Measurements from ENCODE around the gene SKI.
A peak's percentile ranks its signal among the peaks of the same experiment; 100 is the strongest.

SKI gene

DNA sequence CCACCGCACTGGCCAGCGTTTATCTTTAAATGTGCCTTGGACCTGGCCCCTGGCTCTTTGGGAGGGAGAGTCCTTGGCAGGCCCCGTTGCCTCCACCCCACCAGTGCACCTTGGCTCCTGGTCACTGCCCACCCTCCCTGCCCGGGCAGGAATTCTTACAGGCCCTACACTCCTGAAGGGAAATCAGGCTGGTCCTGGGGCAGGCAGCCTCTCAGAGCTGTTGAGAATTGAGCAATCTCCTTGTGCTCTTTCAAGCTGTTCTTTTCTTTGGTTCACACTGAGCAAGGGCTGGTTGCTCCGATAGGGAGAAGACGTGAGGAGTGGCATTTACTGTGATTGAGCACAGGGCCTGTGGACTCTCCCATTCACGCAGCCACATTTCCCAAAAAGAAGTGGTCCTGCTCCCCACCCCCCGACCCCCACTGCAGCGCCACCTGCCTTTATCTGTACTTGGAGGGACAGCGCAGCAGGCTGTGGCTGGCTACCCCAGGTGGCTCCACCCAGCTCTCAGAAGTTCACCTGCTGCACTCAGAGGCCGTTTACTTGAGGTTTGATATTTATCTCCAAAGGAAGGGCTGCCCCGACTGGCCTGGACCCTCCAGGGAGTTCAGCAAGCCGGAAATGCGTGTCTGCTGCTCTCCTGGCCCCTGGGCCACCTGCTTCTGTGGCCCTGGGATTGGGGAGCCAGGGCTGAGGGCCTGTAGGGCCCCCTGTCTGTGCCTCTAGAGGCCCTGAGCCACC lies 47.8 kb downstream of the SKI start:
- ChIA-PET POLR2A (interaction anchor here (1.0 to 2.4 kb wide), 9 partner anchors 8 to 25 kb away, joined by 3 to 21 read pairs (median 4); no protein-coding TSS in a partner anchor), CTCF (interaction anchor here (1.2 to 1.9 kb wide), 7 partner anchors 9 to 40 kb away, joined by 3 to 10 read pairs (median 6); no protein-coding TSS in a partner anchor)
- DNase-seq = peak in 2 of 3 donors; percentile 47 to 48
- Histone ChIP-seq H3K4me3 (ENCODE audit: control insufficient read depth in 1 of 7, extremely low read depth in 1 of 7, insufficient read depth in 4 of 7, low read depth in 2 of 7, low read length in 6 of 7) (no peak overlapping the region), H3K27ac (ENCODE audit: insufficient read depth in 1 of 2, low read depth in 1 of 2, low read length in 2 of 2, poor library complexity in 1 of 2, severe bottlenecking in 2 of 2) (no peak overlapping the region), H3K36me3 (ENCODE audit: control insufficient read depth in 4 of 4, insufficient read depth in 4 of 4, low read length in 3 of 4) (peaks cover 0 to 7% (median 3%) of the 10 kb centered on the region in 4 experiments), H3K4me1 (ENCODE audit: control extremely low read depth in 1 of 4, control insufficient read depth in 4 of 4, insufficient read depth in 4 of 4, low read length in 3 of 4) (peaks cover 0 to 65% (median 52%) of the 10 kb centered on the region in 4 experiments), H3K27me3 (replicated peaks in 2 of 5; ENCODE audit: control insufficient read depth in 4 of 5, insufficient read depth in 5 of 5, low read length in 4 of 5) (no peaks in the 10 kb centered on the region), H3K9me3 (ENCODE audit: control extremely low read depth in 1 of 5, control insufficient read depth in 4 of 5, insufficient read depth in 2 of 5, low read depth in 1 of 5, low read length in 4 of 5) (no peaks in the 10 kb centered on the region)
- 55% methylated on average over 9 of the region's 14 CpGs for WGBS (ENCODE audit: insufficient coverage)

DNA sequence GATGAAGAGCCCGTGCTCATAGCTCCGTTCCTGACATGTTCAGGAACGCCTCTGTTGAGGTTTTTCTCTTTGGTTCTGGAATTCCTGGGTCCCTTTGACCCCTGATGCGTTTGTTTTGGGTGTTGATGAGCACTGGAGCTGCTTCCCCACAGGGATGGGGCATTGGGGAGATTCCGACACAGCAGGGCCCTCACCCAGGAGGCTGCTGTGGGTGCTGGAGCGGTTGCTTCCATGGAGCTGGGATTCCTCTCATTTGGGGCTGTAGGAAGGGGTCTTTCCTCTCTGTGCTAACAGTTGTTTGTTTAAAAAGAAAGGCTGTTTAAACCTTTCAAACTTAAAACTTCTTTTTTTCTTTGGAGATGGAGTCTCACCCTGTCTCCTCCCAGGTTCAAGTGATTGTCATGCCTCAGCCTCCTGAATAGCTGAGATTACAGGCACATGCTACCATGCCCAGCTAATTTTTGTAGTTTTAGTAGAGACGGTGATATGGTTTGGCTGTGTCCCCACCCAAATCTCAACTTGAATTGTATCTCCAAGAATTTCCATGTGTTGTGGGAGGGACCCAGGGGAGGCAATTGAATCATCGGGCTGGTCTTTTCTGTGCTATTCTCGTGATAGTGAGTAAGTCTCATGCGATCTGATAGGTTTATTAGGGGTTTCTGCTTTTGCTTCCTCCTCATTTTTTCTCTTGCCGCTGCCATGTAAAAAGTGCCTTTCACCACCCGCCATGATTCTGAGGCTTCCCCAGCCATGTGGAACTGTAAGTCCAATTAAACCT lies 48.9 kb downstream of the SKI start:
- no peaks in the 10 kb centered on the region for H3K27me3 ChIP-seq (replicated peaks in 2 of 5; ENCODE audit: control insufficient read depth in 4 of 5, insufficient read depth in 5 of 5, low read length in 4 of 5)
- 92% methylated on average over 7 of the region's 12 CpGs for WGBS (ENCODE audit: insufficient coverage)
- H3K27ac ChIP-seq (ENCODE audit: insufficient read depth in 1 of 2, low read depth in 1 of 2, low read length in 2 of 2, poor library complexity in 1 of 2, severe bottlenecking in 2 of 2) = no peak overlapping the region
- no peak for DNase-seq
- POLR2A ChIA-PET = interaction anchor here (0.6 to 2.4 kb wide), 6 partner anchors 11 to 24 kb away, joined by 3 to 21 read pairs (median 9); no protein-coding TSS in a partner anchor
- peaks cover 0 to 63% (median 52%) of the 10 kb centered on the region in 4 experiments for H3K4me1 ChIP-seq (ENCODE audit: control extremely low read depth in 1 of 4, control insufficient read depth in 4 of 4, insufficient read depth in 4 of 4, low read length in 3 of 4)
- CTCF ChIA-PET = interaction anchor here (1.2 to 1.9 kb wide), 5 partner anchors 10 to 39 kb away, joined by 5 to 10 read pairs (median 6); no protein-coding TSS in a partner anchor
- H3K36me3 ChIP-seq (ENCODE audit: control insufficient read depth in 4 of 4, insufficient read depth in 4 of 4, low read length in 3 of 4) = peaks cover 0 to 7% (median 3%) of the 10 kb centered on the region in 4 experiments
- no peaks in the 10 kb centered on the region for H3K9me3 ChIP-seq (ENCODE audit: control extremely low read depth in 1 of 5, control insufficient read depth in 4 of 5, insufficient read depth in 2 of 5, low read depth in 1 of 5, low read length in 4 of 5)
- H3K4me3 ChIP-seq (ENCODE audit: control insufficient read depth in 1 of 7, extremely low read depth in 1 of 7, insufficient read depth in 4 of 7, low read depth in 2 of 7, low read length in 6 of 7) = no peak overlapping the region

DNA sequence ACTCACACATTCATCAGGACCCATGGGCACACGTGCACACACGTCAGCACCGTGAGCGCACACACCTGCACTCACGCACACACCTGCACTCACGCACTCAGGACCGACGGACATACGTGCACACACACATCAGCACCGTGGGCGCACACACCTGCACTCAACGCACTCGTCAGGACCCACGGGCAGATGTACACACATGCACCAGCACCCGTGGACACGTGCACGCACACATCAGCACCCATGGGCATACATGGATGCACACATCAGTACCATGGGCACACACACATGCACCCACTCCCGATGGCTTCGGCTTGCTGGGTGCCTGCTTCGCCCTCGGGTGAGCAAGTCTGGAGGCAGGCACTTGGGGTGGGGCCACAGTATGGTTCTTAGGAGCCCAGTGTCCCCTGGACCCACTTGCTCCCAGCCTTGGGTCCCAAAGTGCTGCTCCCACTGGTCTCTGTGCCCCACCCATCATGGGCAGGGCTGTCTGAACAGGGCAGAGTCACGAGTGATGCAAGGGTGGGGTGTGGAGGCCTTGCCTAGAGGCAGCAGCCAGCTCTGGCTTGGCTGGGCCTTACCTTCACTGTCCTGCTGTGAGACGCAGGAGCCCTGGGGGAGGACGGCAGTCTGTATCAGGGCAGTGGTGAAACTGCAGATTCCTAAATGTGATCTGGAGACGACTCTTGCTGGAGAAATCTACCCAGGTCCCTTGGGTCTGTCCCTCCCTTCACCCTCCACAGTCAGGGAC lies 49.8 kb downstream of the SKI start:
- no peak for DNase-seq
- H3K27me3 ChIP-seq (replicated peaks in 2 of 5; ENCODE audit: control insufficient read depth in 4 of 5, insufficient read depth in 5 of 5, low read length in 4 of 5) = no peaks in the 10 kb centered on the region
- no peak overlapping the region for H3K4me3 ChIP-seq (ENCODE audit: control insufficient read depth in 1 of 7, extremely low read depth in 1 of 7, insufficient read depth in 4 of 7, low read depth in 2 of 7, low read length in 6 of 7)
- WGBS (ENCODE audit: insufficient coverage) = 98% methylated on average over 24 of the region's 25 CpGs
- peaks cover 0 to 7% (median 3%) of the 10 kb centered on the region in 4 experiments for H3K36me3 ChIP-seq (ENCODE audit: control insufficient read depth in 4 of 4, insufficient read depth in 4 of 4, low read length in 3 of 4)
- POLR2A ChIA-PET = interaction anchor here (2.0 to 2.6 kb wide), 3 partner anchors 11 to 22 kb away, joined by 10 to 20 read pairs (median 16); no protein-coding TSS in a partner anchor
- H3K9me3 ChIP-seq (ENCODE audit: control extremely low read depth in 1 of 5, control insufficient read depth in 4 of 5, insufficient read depth in 2 of 5, low read depth in 1 of 5, low read length in 4 of 5) = no peaks in the 10 kb centered on the region
- peaks cover 0 to 57% (median 52%) of the 10 kb centered on the region in 4 experiments for H3K4me1 ChIP-seq (ENCODE audit: control extremely low read depth in 1 of 4, control insufficient read depth in 4 of 4, insufficient read depth in 4 of 4, low read length in 3 of 4)
- CTCF ChIA-PET = interaction anchor here (1.4 kb wide), 1 partner anchor 21 kb away, joined by 3 read pairs; no protein-coding TSS in a partner anchor
- no peak overlapping the region for H3K27ac ChIP-seq (ENCODE audit: insufficient read depth in 1 of 2, low read depth in 1 of 2, low read length in 2 of 2, poor library complexity in 1 of 2, severe bottlenecking in 2 of 2)

DNA sequence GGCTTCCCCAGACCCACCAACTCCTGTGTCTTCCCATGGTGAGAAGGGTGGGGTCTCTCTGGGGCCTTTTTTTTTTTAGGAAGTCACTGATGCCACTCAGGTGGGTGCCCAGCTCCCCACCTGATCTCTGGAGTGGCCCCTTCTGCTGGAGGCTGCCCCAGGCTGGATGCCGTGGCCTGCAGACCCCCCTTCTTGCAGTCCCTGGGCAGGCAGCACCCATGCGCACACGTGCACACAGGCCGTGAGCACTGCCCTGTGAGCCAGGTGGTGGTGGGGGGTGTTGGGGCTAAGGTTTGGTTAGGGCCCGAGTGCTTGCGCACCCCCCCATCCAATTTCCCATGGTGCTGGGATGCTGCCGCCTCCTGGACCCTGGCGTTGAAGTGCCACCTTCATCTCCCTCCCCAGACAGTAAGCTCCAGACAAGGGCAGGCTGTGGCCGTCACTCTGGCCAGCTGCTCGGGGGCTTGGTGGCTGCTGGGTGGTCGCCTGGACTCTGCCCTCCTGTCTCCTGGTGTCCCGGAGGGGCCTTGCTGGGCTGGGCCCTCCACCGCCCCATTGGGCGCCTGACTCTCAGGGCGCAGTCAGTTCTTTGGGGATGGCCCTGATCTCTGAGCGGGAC lies 50.6 kb downstream of the SKI start:
- 39% methylated on average over 8 of the region's 16 CpGs for WGBS (ENCODE audit: insufficient coverage)
- peak overlapping the region in 3 of 7 experiments; percentile 3 to 62 (median 29) for H3K4me3 ChIP-seq (ENCODE audit: control insufficient read depth in 1 of 7, extremely low read depth in 1 of 7, insufficient read depth in 4 of 7, low read depth in 2 of 7, low read length in 6 of 7)
- H3K27me3 ChIP-seq (replicated peaks in 2 of 5; ENCODE audit: control insufficient read depth in 4 of 5, insufficient read depth in 5 of 5, low read length in 4 of 5) = no peaks in the 10 kb centered on the region
- ChIA-PET POLR2A (interaction anchor here (1.5 to 2.6 kb wide), 5 partner anchors 10 to 36 kb away, joined by 8 to 20 read pairs (median 10); no protein-coding TSS in a partner anchor), CTCF (interaction anchor here (0.8 to 1.5 kb wide), 3 partner anchors 10 to 103 kb away, joined by 3 to 4 read pairs (median 3); no protein-coding TSS in a partner anchor)
- no peak for DNase-seq
- H3K27ac ChIP-seq (ENCODE audit: insufficient read depth in 1 of 2, low read depth in 1 of 2, low read length in 2 of 2, poor library complexity in 1 of 2, severe bottlenecking in 2 of 2) = peak overlapping the region in 1 of 2 experiments; percentile 54
- H3K4me1 ChIP-seq (ENCODE audit: control extremely low read depth in 1 of 4, control insufficient read depth in 4 of 4, insufficient read depth in 4 of 4, low read length in 3 of 4) = peaks cover 0 to 60% (median 54%) of the 10 kb centered on the region in 4 experiments
- H3K9me3 ChIP-seq (ENCODE audit: control extremely low read depth in 1 of 5, control insufficient read depth in 4 of 5, insufficient read depth in 2 of 5, low read depth in 1 of 5, low read length in 4 of 5) = no peaks in the 10 kb centered on the region
- peaks cover 0 to 7% (median 3%) of the 10 kb centered on the region in 4 experiments for H3K36me3 ChIP-seq (ENCODE audit: control insufficient read depth in 4 of 4, insufficient read depth in 4 of 4, low read length in 3 of 4)

DNA sequence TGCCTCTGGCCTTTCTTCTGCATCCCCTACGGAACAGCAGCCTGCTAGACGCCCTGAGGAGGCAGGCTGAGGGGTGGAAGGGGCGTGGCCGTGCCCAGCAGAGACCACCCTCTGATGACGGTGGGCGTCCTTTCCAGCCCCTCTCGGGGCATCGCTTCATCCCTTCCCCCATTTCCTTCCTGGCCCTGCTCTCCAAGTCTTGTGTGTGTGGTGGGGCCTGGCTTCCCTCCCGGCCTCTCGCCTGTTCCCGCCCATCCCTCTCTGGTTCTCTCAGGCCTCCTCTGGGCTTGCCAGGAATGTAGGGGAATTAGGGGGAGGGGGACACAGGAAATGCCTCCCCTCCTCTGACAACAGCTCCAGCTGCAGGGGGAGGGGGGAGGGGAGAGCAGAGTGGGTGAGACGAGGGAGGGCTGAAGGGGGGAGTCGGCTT lies 51.1 kb downstream of the SKI start:
- 2% methylated on average over 6 of the region's 13 CpGs for whole genome bisulfite sequencing (ENCODE audit: insufficient coverage)
- Histone ChIP-seq H3K27ac (ENCODE audit: insufficient read depth in 1 of 2, low read depth in 1 of 2, low read length in 2 of 2, poor library complexity in 1 of 2, severe bottlenecking in 2 of 2) (peak overlapping the region; percentile 25 to 54), H3K4me1 (ENCODE audit: control extremely low read depth in 1 of 4, control insufficient read depth in 4 of 4, insufficient read depth in 4 of 4, low read length in 3 of 4) (peaks cover 0 to 57% (median 53%) of the 10 kb centered on the region in 4 experiments), H3K36me3 (ENCODE audit: control insufficient read depth in 4 of 4, insufficient read depth in 4 of 4, low read length in 3 of 4) (peaks cover 0 to 7% (median 3%) of the 10 kb centered on the region in 4 experiments), H3K9me3 (ENCODE audit: control extremely low read depth in 1 of 5, control insufficient read depth in 4 of 5, insufficient read depth in 2 of 5, low read depth in 1 of 5, low read length in 4 of 5) (no peaks in the 10 kb centered on the region), H3K4me3 (ENCODE audit: control insufficient read depth in 1 of 7, extremely low read depth in 1 of 7, insufficient read depth in 4 of 7, low read depth in 2 of 7, low read length in 6 of 7) (peak overlapping the region in 6 of 7 experiments; percentile 3 to 62 (median 29)), H3K27me3 (replicated peaks in 2 of 5; ENCODE audit: control insufficient read depth in 4 of 5, insufficient read depth in 5 of 5, low read length in 4 of 5) (no peaks in the 10 kb centered on the region)
- POLR2A ChIA-PET = interaction anchor here (1.5 to 2.6 kb wide), 5 partner anchors 9 to 35 kb away, joined by 8 to 20 read pairs (median 10); no protein-coding TSS in a partner anchor
- CTCF ChIA-PET = interaction anchor here (0.8 to 1.5 kb wide), 3 partner anchors 9 to 102 kb away, joined by 3 to 4 read pairs (median 3); no protein-coding TSS in a partner anchor
- peak; percentile 82 to 93 (median 92) for DNase-seq

DNA sequence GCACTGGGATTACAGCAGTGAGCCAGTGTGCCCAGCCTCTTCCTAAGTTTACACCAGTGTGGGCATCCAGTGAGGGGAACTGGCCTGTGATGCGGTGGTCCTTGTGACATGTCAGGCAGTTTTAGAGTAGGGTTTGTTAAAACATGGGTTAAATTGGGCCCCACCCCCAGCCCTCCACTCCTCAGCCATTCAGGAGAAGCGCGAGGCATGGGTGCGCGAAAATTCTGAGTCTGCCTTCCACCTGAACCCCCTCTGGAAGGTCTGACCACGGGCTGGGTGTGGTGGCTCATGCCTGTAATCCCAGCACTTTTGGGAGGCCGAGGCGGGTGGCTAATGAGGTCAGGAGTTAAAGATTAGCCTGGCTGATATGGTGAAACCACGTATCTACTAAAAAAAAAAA lies 51.7 kb downstream of the SKI start:
- CTCF ChIA-PET = interaction anchor here (1.5 kb wide), 1 partner anchor 9 kb away, joined by 3 read pairs; no protein-coding TSS in a partner anchor
- H3K36me3 ChIP-seq (ENCODE audit: control insufficient read depth in 4 of 4, insufficient read depth in 4 of 4, low read length in 3 of 4) = peaks cover 0 to 7% (median 3%) of the 10 kb centered on the region in 4 experiments
- POLR2A ChIA-PET = interaction anchor here (0.6 to 2.6 kb wide), 6 partner anchors 9 to 35 kb away, joined by 4 to 20 read pairs (median 10); no protein-coding TSS in a partner anchor

More for the DNA sequence above, 51.7 kb downstream of the SKI start:
- Histone ChIP-seq H3K27ac (ENCODE audit: insufficient read depth in 1 of 2, low read depth in 1 of 2, low read length in 2 of 2, poor library complexity in 1 of 2, severe bottlenecking in 2 of 2) (peak overlapping the region; percentile 25 to 54), H3K27me3 (replicated peaks in 2 of 5; ENCODE audit: control insufficient read depth in 4 of 5, insufficient read depth in 5 of 5, low read length in 4 of 5) (no peaks in the 10 kb centered on the region), H3K4me3 (ENCODE audit: control insufficient read depth in 1 of 7, extremely low read depth in 1 of 7, insufficient read depth in 4 of 7, low read depth in 2 of 7, low read length in 6 of 7) (peak overlapping the region in 4 of 7 experiments; percentile 3 to 62 (median 30)), H3K4me1 (ENCODE audit: control extremely low read depth in 1 of 4, control insufficient read depth in 4 of 4, insufficient read depth in 4 of 4, low read length in 3 of 4) (peaks cover 0 to 52% (median 50%) of the 10 kb centered on the region in 4 experiments), H3K9me3 (ENCODE audit: control extremely low read depth in 1 of 5, control insufficient read depth in 4 of 5, insufficient read depth in 2 of 5, low read depth in 1 of 5, low read length in 4 of 5) (no peaks in the 10 kb centered on the region)
- 64% methylated on average over 6 of the region's 9 CpGs for WGBS (ENCODE audit: insufficient coverage)
- peak in 2 of 3 donors; percentile 53 to 64 for DNase-seq
